HCT116 (cell line): Measurements from ENCODE around the gene C1orf35.

Experiments used
- EZH2 ChIP-seq: fragments of 200-600 bp; sonication (generic); IDR thresholded peaks from 2 replicates; pipeline ENCODE4 v1.6.1; 2017; ENCODE audit warnings: antibody characterized with exemption, mixed run types
- POLR2A ChIP-seq: IDR thresholded peaks from 2 replicates; pipeline ENCODE4 v1.7.0; 2011; ENCODE audit warnings: borderline replicate concordance; ENCODE audit not compliant: insufficient read depth, insufficient read length; ENCODE audit errors: extremely low read depth
- POLR2AphosphoS5 ChIP-seq: IDR thresholded peaks from 2 replicates; pipeline ENCODE4 v1.6.1; 2011; ENCODE audit warnings: mild to moderate bottlenecking, low read depth, low read length, moderate library complexity
- REST ChIP-seq: IDR thresholded peaks from 2 replicates; pipeline ENCODE4 v1.6.1; 2012; ENCODE audit warnings: low read depth
- SIN3A ChIP-seq: IDR thresholded peaks from 2 replicates; pipeline ENCODE4 v1.6.1; 2012; ENCODE audit warnings: low read depth
- TF ChIP-seq, protein P1 (sequence below), 3 experiments: fragments of 200-600 bp in 1 of 3; sonication (generic) in 1 of 3; IDR thresholded peaks in 2 of 3; conservative IDR thresholded peaks in 1 of 3; 2 replicates each; pipeline ENCODE4 v1.5.1; 2012 to 2017; ENCODE audit warnings: low read depth in 2 of 3, low read length in 2 of 3, antibody characterized with exemption in 1 of 3, borderline replicate concordance in 1 of 3, control low read depth in 1 of 3, mild to moderate bottlenecking in 1 of 3, mixed read lengths in 1 of 3, mixed run types in 1 of 3, moderate library complexity in 1 of 3; ENCODE audit not compliant: insufficient read depth in 1 of 3

GRCh38 chr1:228079013-228079412, 24.1 kb downstream of the C1orf35 start:
- TF ChIP-seq, protein P1, sequence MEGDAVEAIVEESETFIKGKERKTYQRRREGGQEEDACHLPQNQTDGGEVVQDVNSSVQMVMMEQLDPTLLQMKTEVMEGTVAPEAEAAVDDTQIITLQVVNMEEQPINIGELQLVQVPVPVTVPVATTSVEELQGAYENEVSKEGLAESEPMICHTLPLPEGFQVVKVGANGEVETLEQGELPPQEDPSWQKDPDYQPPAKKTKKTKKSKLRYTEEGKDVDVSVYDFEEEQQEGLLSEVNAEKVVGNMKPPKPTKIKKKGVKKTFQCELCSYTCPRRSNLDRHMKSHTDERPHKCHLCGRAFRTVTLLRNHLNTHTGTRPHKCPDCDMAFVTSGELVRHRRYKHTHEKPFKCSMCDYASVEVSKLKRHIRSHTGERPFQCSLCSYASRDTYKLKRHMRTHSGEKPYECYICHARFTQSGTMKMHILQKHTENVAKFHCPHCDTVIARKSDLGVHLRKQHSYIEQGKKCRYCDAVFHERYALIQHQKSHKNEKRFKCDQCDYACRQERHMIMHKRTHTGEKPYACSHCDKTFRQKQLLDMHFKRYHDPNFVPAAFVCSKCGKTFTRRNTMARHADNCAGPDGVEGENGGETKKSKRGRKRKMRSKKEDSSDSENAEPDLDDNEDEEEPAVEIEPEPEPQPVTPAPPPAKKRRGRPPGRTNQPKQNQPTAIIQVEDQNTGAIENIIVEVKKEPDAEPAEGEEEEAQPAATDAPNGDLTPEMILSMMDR (IDR thresholded peaks at IDR 0.05 in 2 of 3, conservative IDR thresholded peaks at IDR 0.05 in 1 of 3; ENCODE audit: borderline replicate concordance in 1 of 3, insufficient read depth in 1 of 3, low read depth in 2 of 3, low read length in 2 of 3), result no peak
- TF ChIP-seq EZH2 (no peak), POLR2A (no peak), POLR2AphosphoS5 (no peak), REST (no peak), SIN3A (no peak)
